Measurements from ENCODE around the gene GNG4.

GNG4 gene

DNA sequence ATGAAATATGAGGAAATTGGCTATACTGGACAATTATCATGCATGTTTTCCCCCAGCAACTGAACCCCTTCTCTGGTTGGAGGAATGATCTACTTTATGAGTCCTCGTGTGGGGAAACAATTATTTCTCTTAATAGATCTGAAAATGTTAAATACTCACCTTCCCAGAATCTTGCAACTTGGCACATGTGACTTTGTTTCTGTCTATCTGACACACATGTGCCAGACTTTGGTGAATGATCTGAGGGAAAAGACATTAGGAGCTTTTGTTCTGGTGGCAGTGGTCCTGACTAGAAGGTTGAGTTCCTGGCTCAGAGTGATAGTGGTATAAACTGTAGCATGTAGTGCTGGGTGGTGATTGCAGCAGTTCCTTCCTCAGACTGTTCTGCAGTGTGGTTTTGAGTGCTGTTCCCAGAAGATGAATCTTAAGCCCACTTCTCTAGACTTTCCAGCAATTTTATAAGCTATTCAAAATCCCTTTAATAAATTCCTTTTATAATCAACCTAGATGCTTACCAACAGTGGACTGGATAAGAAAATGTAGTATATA is 86.0 kb downstream of the GNG4 start:
- DNase-seq (ENCODE audit: low read depth), result no peak
- TF ChIP-seq, protein P1, sequence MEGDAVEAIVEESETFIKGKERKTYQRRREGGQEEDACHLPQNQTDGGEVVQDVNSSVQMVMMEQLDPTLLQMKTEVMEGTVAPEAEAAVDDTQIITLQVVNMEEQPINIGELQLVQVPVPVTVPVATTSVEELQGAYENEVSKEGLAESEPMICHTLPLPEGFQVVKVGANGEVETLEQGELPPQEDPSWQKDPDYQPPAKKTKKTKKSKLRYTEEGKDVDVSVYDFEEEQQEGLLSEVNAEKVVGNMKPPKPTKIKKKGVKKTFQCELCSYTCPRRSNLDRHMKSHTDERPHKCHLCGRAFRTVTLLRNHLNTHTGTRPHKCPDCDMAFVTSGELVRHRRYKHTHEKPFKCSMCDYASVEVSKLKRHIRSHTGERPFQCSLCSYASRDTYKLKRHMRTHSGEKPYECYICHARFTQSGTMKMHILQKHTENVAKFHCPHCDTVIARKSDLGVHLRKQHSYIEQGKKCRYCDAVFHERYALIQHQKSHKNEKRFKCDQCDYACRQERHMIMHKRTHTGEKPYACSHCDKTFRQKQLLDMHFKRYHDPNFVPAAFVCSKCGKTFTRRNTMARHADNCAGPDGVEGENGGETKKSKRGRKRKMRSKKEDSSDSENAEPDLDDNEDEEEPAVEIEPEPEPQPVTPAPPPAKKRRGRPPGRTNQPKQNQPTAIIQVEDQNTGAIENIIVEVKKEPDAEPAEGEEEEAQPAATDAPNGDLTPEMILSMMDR (IDR thresholded peaks at IDR 0.05; ENCODE audit: low read depth, low read length, missing control alignments), result no peak
- in situ Hi-C loops (cut with HindIII; ENCODE audit: low sequenced_read_pairs), result no loop called here

DNA sequence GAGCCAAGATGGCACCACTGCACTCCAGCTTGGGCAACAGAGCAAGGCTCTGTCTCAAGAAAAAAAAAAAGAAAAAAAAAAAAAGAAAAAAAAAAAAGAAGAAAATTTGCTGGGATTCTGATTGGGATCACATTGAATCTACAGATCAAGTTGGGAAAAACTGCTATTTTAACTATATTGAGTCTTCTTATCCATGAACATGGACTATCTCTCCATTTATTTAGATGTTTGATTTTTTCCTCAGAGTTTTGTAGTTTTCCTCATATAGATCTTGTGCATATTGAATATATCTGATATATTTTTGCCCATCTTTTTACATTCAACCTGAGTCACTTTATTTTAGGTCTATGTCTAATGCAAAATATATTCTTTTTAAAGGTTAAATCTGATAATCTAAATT is 87.0 kb downstream of the GNG4 start:
- DNase-seq (ENCODE audit: low read depth), result no peak
- in situ Hi-C loops (cut with HindIII; ENCODE audit: low sequenced_read_pairs), result no loop called here
- H3K4me3 ChIP-seq (ENCODE audit: low read depth, low read length), result no peak overlapping the region
- TF ChIP-seq, protein P1 (IDR thresholded peaks at IDR 0.05; ENCODE audit: low read depth, low read length, missing control alignments), result no peak

More for the DNA sequence above, 86.0 kb downstream of the GNG4 start:
- no peak overlapping the region for H3K4me3 ChIP-seq (ENCODE audit: low read depth, low read length)

DNA sequence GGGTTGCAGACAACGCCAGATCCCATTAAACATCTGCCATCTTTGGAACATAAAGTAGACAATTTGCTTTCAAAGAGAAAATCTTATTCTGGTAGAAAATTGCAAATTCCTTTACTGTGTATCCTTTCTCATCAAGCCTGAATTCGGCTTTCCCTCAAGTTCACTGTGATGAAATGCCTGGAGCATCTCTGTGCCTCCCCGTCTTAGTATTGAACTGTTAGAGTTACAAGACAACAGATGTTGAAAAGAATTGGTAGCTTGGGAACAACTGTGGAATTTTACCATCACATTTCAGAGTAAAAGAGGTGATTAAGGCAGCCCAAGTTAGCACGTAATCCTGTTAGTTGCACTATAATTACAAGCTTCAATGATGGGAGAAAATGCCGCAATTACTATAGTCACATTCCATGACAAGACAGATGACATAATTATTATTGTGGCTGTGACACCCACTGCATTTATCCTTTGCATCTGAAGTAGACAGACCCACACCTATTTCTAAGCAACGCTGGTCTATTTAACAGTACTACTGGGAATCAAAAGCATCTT is 90.9 kb downstream of the GNG4 start:
- in situ Hi-C loops (cut with HindIII; ENCODE audit: low sequenced_read_pairs), result no loop called here
- TF ChIP-seq, protein P1 (IDR thresholded peaks at IDR 0.05; ENCODE audit: low read depth, low read length, missing control alignments), result no peak
- no peak for DNase-seq (ENCODE audit: low read depth)
- no peak overlapping the region for H3K4me3 ChIP-seq (ENCODE audit: low read depth, low read length)

DNA sequence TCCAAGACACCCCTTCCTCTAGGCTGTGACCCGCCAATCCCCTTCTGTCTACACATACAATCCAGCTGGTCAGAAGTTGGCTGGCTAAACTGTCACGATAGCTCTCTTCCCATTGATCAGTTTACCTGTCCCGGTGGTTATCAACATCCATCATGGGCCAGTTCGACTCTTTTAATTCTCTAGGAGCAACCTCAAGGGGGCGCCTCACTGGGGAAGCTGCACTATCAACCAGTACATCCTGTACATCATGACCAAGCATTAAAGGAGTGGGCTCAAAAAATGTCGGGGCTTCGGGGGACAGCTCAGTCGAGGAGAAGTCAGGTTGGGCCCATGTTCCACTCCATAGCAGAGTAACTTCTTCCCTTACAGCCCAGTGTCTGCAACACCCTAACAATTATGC is 92.1 kb downstream of the GNG4 start:
- TF ChIP-seq, protein P1 (IDR thresholded peaks at IDR 0.05; ENCODE audit: low read depth, low read length, missing control alignments), result no peak
- in situ Hi-C loops (cut with HindIII; ENCODE audit: low sequenced_read_pairs), result no loop called here
- DNase-seq (ENCODE audit: low read depth), result no peak
- H3K4me3 ChIP-seq (ENCODE audit: low read depth, low read length), result no peak overlapping the region

DNA sequence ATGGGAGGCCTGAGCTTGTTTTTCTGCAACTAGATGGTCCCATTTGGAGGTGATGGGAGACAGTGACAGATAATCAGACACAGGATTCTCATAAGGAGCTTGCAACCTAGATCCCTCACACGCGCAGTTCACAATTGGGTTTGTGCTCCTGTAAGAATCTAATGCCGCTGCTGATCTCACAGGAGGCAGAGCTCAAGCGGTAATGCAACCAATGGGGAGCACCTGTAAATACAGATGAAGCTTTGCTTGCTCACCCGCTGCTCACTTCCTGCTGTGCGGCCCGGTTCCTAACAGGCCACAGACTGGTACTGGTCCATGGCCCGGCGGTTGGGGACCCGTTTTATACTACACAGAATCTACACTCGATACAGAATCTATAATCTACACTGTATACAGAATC is 92.8 kb downstream of the GNG4 start:
- no peak for DNase-seq (ENCODE audit: low read depth)
- TF ChIP-seq, protein P1 (IDR thresholded peaks at IDR 0.05; ENCODE audit: low read depth, low read length, missing control alignments), result no peak
- no peak overlapping the region for H3K4me3 ChIP-seq (ENCODE audit: low read depth, low read length)
- in situ Hi-C loops (cut with HindIII; ENCODE audit: low sequenced_read_pairs), result no loop called here

- TF ChIP-seq, protein P1 (IDR thresholded peaks at IDR 0.05; ENCODE audit: low read depth, low read length, missing control alignments), result no peak
- no peak overlapping the region for H3K4me3 ChIP-seq (ENCODE audit: low read depth, low read length)
- in situ Hi-C loops (cut with HindIII; ENCODE audit: low sequenced_read_pairs), result no loop called here
- DNase-seq (ENCODE audit: low read depth), result no peak
These were observed 96.5 kb downstream of the GNG4 start for GRCh38 chr1:235553112-235553551.

All from astrocyte of the cerebellum (primary cell).